Right lung (tissue), 10 donors: ENCODE results near the gene TEX13D. TPM values are rescaled to one million over a fixed set of nuclear protein-coding genes. Genes with fewer than 3 reads are reported as not detected.
"Not testable (repeated sequence)": the region's sequence is repeated elsewhere in the genome, so short reads cannot be mapped to it uniquely, and the experiment has no call there.

ENCODE experiments used
- DNase-seq, 2 donors: peaks; one replicate each; pipeline ENCODE4 v3.0.0-alpha.2; 2013
- long read RNA-seq, 8 donors: transcript quantifications; one replicate each; lab custom pipeline, GENCODE V29; 2026
- polyA plus RNA-seq, 5 donors: library from polyadenylated mRNA; unstranded; fragments of 120-200 nt; gene quantifications; one replicate each; pipeline versions ENCODE4 v1.2.1 to v1.2.3, GENCODE V29; 2013; ENCODE audit warnings: inconsistent platforms in 1 of 5, low replicate concordance in 1 of 5; ENCODE audit not compliant: insufficient read length in 5 of 5, insufficient read depth in 1 of 5

Gene TEX13D
- polyA plus RNA-seq, result not detected
- long read RNA-seq, donor 1, result 0 reads
- long read RNA-seq, donor 2, result 0 reads
- long read RNA-seq, donor 3, result 0 reads
- long read RNA-seq, donor 4, partial matches to known transcripts, result 46 of 46 reads
- long read RNA-seq, donor 4, other reads (novel, unspliced or antisense), result 0 of 46 reads
- long read RNA-seq, donor 5, result 0 reads
- long read RNA-seq, donor 6, result 0 reads
- long read RNA-seq, donor 7, partial matches to known transcripts, result 40 of 40 reads
- long read RNA-seq, donor 7, other reads (novel, unspliced or antisense), result 0 of 40 reads
- long read RNA-seq, donor 8, result 0 reads

DNA sequence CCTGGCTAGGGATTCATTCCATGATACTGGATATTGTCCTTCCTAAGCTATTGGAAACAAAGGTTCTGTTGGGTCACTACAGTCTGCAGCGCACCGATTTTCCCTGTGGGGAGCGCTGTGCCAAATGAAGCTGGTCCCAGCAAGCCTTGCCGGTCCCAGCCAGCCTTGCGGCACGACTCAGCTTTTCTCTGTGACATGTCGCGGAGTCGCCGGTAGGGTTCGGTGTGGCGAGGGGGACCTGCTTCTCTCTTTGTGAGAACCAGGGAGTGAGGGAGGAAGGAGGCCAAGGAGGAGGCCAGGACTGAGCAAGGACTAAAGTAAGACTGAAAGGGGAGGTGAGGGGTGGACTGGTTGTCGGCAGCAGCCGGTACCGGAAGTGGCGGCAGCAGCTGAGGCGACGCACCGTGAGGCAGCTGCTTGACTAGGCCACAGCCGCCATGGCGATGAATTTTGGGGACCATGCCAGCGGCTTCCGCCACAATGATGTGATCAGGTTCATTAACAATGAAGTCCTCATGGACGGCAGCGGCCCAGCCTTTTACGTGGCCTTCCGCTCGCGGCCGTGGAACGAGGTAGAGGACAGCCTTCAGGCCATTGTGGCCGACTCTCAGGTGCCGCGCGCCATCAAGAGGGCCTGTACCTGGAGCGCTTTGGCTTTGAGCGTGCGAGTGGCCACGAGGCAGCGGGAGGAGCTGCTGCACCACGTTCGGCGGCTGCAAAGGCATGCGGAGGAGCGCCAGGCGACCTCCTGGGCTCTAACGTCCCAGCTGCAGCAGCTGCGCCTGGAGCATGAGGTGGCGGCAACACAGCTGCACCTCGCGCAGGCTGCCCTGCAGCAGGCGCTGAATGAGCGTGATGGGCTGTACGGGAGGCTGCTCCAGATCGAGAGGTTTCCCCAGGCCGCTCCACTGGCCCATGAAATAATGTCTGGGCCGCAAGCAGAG is at the start of gene TEX13D:
TSS of gene TEX13D (plus strand) at position 180 of the 944 bp plus-strand sequence. CDS start at position 438, 258 bp downstream.
- DNase-seq, result no peak

DNA sequence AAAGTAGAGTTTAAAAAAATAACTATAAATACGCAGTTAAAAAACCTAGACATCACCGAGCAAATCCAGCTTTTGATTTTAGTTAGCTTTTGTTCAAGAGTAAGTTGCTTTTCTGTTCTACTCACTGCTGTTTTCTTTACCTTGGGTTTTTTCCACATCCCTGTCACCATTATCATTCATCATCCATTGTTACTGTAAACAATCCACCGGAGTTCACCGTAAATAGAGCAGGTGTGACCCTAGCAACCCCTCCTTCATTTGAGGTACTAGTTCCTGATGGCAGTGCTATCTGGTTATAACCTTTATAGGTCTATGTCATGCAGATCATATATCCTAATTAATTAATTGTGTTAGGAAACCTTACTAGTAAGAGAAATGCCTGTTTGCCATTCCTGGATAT is 43.0 kb upstream of the TEX13D start:
- no peak for DNase-seq

DNA sequence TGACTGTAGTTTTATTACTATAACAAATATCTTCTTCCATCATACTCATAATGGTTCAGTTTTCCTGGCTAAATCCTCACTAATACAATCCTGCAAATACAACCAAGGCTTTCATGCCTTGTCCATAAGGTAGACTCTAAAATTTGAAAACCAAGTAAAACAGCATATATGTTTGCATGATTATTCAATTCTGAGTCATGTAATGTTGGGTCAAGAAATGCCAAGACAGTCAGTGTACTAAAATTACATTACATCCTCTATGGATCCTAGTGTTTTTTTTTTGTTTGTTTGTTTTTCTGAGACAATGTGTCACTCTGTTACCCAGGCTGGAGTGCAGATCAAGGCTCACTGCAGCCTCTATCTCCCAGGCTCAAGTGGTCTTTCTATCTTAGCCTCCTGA is 38.6 kb upstream of the TEX13D start:
- DNase-seq, result no peak

DNA sequence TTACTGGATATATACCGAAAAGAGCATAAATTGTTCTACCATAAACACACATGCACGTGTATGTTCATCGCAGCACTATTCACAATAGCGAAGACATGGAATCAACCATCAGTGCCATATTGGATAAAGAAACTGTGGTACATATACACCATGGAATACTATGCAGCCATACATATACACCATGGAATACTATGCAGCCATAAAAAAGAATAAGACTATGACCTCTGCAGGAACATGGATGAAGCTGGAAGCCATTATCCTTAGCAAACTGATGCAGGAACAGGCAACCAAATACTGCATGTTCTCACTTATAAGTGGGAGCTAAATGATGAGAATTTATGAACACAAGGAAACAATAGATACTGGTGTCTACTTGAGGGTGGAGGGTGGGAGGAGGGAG is 33.1 kb upstream of the TEX13D start:
- not testable (repeated sequence) for DNase-seq

DNA sequence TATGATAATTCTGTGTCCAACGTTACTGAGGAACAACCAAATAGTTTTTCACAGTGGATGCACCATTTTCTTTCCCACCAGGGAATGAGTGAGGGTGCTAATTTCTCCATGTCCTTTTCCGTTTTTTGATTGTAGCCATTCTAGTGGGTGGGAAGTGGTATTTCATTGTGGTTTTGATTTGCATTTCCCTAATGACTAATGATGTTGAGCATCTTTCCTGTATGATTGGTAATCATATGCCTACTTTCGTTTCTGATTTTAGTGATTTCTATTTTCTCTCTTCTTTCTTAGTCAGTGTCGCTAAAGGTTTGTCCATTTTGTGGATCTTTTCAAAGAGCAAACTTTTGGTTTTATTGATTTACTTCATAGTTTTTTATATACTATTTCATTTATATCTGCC is 32.1 kb upstream of the TEX13D start:
- DNase-seq, result no peak

DNA sequence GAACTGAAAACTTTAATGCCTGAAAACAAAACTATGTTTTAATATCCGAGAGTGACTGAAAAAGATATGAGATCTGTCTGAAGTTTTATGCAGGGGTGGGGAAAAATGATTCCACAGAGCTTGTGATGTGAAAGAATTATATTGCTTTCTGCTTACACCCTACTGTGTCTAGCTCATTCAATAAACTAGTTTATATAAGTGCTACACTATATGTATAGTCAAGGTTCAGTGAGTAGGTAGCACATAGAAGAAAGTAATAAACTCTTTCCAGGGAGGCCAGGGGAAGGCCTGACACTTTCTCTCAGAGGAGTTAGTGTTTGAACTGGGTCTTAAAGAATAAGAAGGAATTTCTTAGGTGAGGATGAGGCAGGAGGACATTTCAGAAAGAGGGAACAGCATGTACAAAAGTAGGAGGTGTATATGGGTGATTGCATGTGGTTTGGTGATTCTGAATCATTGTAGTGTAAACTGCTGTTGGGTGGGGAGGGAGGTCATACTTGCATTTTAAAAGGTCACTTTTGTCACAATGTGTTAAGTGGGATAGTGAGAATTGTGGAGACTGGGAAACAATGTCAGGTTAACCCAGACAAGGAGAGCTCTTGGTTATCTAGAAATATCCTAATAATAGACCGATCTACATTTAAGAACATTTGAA is 25.1 kb upstream of the TEX13D start:
- no peak for DNase-seq

DNA sequence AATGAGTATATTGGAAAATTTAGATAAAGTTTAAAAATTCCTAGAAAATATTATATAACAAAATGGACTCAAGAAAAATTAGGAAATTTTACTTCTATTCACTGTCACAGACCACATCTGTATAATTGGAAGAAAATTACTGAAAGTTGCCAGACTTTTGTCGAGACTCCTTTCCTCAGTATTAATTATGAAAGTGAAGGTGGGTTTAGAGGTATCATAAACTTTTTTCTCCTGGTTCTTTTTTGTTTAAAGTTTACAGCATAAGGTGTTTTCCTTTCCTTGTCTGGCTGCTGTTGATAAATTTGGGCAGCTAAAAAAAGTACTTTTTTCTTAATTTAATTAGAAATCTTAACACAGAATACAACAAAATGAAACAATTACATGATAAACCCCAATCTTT is 6.7 kb upstream of the TEX13D start:
- DNase-seq, result no peak

DNA sequence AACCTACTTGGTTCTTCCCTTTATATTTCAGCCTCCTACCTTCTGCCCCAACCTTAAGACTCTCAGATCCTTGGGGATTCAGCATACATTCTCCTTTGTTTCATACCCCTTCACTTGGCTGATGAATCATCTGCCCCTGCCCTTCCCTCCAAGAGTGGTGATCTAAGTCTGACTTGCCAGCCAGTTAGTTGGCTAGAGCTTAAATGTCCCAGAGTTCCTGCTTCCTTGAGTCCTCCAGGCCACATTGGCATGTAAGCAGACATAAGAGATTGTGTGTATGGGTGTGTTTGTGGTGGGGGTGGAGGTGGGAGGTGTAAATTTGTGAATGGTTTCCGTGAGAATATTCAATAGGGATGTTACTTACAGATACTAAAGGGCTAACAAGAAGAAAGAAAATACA is 3.7 kb upstream of the TEX13D start:
- DNase-seq, result no peak

DNA sequence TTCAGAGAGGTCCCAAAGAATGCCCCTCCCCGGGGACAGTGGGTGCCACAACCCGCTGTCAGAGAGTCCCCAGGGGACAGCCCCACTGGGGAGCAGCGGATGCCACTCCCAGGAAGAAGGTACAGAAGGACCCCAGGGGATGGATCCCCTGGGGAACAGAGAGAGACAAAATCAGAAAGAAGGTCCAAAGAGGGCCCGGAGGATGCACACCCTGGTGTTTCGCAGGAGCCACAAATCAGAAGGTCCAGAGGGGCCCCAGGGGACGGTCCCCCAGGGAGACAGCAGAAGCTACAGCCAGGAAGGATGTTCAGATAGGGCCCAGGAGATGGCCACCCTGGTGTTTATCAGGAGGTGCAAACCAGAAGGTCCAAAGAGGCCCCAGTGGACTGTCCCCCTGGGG is 1.4 kb downstream of the TEX13D start:
- DNase-seq, result no peak

DNA sequence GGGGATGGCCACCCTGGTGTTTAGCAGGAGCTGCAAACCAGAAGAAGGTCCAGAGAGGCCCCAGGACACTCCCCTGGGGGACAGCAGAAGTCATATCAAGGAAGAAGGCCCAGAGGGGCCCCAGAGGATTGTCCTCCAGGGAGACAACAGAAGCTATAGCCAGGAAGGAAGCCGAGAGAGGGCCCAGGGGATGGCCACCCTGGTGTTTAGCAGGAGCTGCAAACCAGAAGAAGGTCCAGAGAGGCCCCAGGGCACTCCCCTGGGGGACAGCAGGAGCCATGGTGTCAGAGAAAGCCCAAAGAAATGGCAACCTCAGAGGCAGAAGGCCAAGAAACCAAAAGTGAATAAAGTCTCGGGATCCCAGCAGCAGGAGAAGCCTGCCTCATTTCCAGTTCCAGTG is 2.1 kb downstream of the TEX13D start:
- DNase-seq, result not testable (repeated sequence)

DNA sequence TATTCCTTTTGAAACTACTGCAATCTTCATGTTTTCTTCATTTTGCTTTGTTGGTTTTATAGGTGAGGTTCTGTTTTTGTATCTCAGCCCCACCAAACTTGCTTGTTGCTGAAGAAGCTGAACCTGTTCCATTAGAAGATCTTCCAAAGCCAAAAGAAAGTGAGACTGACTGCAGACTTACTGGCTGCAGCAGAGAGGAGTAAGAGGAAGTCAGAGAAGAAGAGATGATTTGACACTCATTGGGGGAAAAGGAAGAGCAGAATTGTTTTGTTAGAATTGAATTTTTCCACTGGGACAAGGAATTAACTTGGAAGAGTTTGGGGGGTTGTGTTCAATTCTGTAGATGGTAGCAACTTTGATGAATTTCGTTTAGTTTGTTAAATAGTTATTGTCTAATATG is 3.1 kb downstream of the TEX13D start:
- DNase-seq, result no peak

DNA sequence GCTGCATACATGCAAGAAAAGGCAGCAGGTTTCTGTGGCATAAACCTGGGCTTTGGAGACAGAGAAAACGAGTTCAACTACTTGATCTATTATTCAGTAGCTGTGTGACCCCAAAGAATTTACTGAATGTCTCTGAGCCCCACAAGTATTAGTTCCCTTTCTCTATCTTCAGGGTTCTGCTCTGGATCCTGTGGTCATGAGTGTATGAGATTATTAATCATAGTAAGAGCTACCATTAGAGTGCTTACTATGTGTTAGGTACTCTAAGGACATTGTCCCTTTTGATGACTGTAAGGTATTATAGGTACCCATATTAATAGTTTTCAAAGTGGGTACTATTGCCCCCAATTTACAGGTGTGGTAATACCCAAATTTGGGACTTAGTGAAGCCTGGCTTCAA is 5.5 kb downstream of the TEX13D start:
- DNase-seq, result no peak

DNA sequence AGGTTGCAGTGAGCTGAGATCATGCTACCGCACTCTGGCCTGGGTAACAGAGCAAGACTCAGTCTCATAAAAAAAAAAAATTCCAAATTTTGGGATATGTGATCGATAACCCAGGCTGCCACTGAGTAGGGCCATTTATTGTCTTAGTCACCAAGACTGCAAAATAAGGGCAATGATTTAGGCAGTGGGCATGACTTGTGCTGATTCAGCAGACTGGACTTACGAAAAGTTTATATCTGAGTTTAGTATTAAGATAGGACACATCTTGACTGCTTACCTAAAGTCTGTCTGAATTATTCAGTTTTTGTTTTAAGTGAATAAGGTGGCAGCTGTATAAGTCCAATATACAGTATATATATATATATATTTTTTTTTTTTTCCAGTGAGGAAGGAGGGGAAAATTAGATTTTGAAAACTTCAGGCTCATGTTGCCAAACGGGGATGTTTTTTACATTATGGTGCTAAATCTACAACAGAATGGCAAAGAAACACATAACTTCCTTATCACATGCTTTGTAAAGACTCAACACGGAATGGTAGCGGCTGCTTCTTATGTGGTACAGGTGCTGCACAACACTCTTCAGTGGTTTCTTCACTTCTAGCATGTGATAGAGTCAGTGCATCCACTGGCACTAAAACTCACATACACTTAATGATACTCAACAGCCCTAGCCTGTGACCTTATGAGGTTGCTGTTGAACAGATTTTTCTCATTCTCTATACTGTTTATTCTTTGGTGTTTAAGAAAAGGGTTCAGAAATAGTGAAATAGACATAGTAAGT is 6.5 kb downstream of the TEX13D start:
- no peak for DNase-seq

DNA sequence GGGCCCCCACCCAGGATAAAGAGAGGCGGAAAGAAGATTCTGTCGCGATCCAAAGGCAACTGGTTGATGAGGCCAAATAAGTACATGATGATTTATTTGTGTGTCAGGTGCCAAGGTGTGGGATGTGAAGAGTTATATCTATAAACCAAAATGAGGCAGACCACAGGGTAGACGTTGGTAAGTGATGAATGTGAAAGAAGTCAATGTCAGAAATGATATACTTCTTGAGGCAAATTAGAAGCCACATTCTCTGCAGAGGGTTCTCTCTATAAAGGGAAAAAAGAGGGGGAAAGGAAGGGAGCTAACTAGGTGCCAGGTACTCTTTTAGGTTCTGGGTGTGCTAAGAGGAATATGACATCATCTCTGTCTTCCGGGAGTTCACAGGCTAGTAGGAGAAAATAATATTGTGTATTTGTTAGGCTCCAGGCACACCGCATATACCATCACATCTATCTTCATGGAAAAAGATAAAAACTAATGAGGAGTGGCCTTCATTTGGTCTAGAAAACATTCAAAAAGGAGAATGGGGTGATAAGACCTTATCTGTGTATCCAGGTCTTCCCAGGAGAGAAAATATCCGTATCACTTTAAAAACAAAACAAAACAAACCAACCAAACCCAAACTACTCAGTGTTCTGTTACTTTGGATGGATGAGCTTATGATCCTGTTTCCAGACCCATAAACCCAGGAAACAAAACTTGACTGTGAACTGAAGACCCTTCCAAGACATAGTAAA is 9.1 kb downstream of the TEX13D start:
- no peak for DNase-seq

DNA sequence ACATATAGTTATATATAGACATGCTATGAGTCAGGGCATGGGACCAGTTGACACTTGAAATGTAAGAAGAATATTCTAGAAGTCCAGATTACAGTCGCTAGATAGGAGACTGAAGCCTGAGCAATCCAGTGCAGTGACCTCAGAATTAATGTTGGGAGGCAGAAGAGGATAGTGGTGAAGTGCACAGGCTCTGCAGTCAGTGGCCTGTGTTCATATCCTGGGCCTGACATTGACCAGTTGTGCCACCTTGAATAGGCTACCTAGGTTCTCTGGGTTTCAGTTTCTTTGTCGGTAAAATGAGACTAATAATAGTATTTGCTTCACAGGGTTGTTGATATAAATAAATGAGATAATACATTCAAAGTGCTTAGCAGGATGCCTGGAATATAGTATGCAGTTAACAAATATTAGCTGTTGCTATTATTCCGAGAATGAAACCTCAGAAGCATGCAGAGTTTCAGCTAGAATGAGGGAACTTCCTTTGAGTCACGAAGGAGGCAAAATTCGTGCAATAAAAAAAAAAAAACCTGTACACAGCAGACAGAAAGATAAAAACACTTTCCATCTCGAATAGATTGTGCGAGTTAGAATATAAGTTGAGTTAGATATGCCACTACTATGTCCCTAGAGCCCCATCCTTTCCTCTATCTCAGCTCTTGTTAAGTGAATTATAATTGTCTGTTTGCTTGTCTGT is 9.9 kb downstream of the TEX13D start:
- DNase-seq, result no peak

DNA sequence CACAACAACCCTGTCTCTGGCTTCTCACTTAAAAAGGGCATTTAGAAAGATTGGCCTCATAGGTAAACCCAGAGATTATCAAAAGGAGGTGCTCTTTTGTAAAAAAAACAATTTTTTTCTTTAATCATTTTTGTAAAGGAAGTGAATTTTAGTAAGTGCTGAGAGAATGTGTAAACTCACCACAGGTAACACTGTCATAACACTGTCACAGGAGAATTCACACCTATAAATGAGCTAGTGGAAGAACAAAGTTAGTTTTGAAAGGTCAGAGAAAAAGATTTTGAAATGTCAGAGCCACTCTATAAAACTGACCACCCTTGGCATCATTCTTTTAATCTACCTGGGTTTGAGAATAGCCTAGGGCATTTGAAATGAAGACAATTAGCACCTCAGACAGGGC is 10.6 kb downstream of the TEX13D start:
- DNase-seq, result no peak

DNA sequence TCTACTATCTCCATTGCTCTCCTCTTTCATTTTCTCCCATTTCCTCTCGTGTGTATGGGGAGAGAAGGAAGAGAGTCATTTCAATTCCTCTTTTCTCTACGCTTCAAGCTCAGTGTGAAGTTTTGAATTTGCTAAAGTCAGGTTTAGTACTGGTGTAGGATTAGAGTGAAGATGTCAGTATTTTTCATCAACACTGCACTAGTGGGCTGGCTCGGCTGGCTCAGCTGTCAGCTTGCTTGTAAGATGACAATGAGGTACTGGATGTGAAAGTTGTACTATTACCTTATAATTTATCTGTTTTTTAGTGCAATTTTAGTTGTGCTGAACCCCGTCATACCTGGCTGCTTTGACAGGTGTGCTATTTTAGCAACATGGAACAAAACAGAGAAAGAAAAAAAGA is 11.8 kb downstream of the TEX13D start:
- no peak for DNase-seq

DNA sequence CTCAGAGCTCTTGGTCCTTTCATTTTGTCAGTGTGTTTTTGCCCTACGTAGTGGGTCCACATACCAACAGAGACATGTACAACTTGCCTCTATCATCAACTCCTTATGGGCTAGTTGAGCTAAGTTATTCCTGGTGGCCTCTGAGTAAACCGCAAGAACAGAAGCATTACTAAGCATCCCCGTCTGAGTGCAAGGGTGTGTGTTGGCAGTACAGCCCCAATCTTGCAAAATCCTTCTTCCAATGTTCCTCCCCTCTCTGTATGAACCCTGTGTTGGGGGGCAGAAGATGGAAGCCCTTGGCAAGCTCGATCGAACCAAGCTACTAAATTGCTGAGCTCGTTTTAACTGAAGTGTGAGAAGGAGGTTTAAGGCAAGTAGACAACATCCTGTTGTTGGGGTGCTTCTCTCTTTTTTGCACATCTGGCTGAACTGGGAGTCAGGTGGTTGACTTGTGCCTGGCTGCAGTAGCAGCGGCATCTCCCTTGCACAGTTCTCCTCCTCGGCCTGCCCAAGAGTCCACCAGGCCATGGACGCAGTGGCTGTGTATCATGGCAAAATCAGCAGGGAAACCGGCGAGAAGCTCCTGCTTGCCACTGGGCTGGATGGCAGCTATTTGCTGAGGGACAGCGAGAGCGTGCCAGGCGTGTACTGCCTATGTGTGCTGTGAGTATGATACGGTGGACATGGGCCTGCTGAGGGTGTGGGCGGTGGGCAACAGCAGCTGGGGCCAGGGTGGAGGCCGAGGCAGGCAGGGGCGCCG is 13.8 kb downstream of the TEX13D start, which contains the start of gene SH2D1A:
TSS of gene SH2D1A (plus strand) at position 447 of the 760 bp plus-strand sequence. CDS start at position 527, 80 bp downstream.
- no peak for DNase-seq

DNA sequence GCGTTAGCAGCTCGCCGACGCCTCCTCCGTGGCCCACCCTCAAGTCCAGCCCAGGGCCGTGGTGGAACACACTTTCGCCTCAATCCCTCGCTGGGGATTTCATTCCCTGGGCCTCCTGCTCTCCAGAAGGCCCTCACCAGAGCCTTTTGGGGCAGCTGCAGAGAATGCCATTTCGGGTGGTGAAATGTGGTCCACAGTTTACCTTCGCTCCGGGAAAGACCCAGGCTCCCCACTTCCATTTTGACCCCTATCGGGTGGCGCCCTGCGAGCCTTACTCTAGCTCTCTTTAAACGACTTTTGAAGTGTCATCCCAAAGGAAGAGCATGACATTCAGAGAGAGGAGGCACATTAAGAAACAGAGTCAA is 14.4 kb downstream of the TEX13D start:
- no peak for DNase-seq
